GM12878 (cell line): ENCODE measurements around the gene TM7SF2. TPM values are rescaled to one million over a fixed set of nuclear protein-coding genes. Genes with fewer than 3 reads are reported as not detected.
A peak's percentile ranks its signal among the peaks of the same experiment; 100 is the strongest.

ENCODE experiments used
- ATAC-seq: fragments of 200-7000 bp; cut with Tn5 transposase; 3 replicates; pipeline ENCODE4 v1.9.1; 2020; ENCODE audit warnings: mild to moderate bottlenecking, moderate library complexity
- BruUV-seq: library from RNA; stranded (reverse); fragments of 400-500 nt; replicated peaks from 2 replicates; lab custom pipeline; 2021; lab: Mats Ljungman, UMichigan
- CTCF ChIA-PET: fragments of 300-600 bp; sonication (Branson Sonifier 250); formaldehyde crosslinking; extraction: SDS; loops from one replicate; lab custom pipeline; 2021; ENCODE audit warnings: inconsistent platforms; lab: Yijun Ruan, JAX
- POLR2A ChIA-PET: fragments of 350-600 bp; formaldehyde crosslinking; extraction: SDS; loops from one replicate; lab custom pipeline; 2021; ENCODE audit warnings: inconsistent platforms; lab: Charles Lee
- RAD21 ChIA-PET: fragments of 300-600 bp; sonication (Branson Sonifier 250); formaldehyde crosslinking; loops from one replicate; lab custom pipeline; 2023; ENCODE audit warnings: antibody characterized with exemption; ENCODE audit not compliant: unreplicated experiment; lab: Charles Lee
- SMC1A ChIA-PET: fragments of 300-600 bp; sonication (Branson Sonifier 250); formaldehyde crosslinking; loops from one replicate; lab custom pipeline; 2023; ENCODE audit not compliant: unreplicated experiment, uncharacterized antibody; lab: Charles Lee
- DNase-seq: peaks from one replicate; pipeline ENCODE4 v3.0.0-alpha.2; 2011; ENCODE audit warnings: low read depth, low spot score
- FAIRE-seq: peaks from 3 replicates; lab custom pipeline; 2011; peaks lifted over from hg19 to GRCh38; lab: Jason Lieb, UNC
- H2AFZ ChIP-seq: 2 replicates; pipeline ENCODE4 v1.6.0; 2011; ENCODE audit warnings: low read depth, low read length, control low read depth; ENCODE audit not compliant: control insufficient read depth
- H3K27ac ChIP-seq: 2 replicates; pipeline ENCODE4 v1.5.1; 2011; ENCODE audit warnings: control low read depth; ENCODE audit not compliant: control insufficient read depth, insufficient read depth
- H3K27me3 ChIP-seq, 2 experiments: replicated peaks in 1 of 2; 2 replicates each; pipeline versions ENCODE4 v1.6.0 to v1.6.1; 2011; ENCODE audit warnings: low read length in 1 of 2; ENCODE audit not compliant: control insufficient read depth in 2 of 2, insufficient read depth in 2 of 2
- H3K36me3 ChIP-seq, 2 experiments: 2 replicates each; pipeline ENCODE4 v1.5.1; 2011; ENCODE audit warnings: low read length in 1 of 2; ENCODE audit not compliant: control insufficient read depth in 2 of 2, insufficient read depth in 2 of 2
- H3K4me1 ChIP-seq: 2 replicates; pipeline ENCODE4 v1.6.1; 2011; ENCODE audit warnings: mild to moderate bottlenecking, low read length, moderate library complexity, mixed read lengths; ENCODE audit not compliant: control insufficient read depth, insufficient read depth
- H3K4me2 ChIP-seq: 2 replicates; pipeline ENCODE4 v1.6.0; 2011; ENCODE audit warnings: control low read depth; ENCODE audit not compliant: control insufficient read depth, insufficient read depth
- H3K4me3 ChIP-seq: fragments of 200-600 bp; sonication (generic); 2 replicates; pipeline ENCODE4 v1.5.1; 2016
- H3K79me2 ChIP-seq: 2 replicates; pipeline ENCODE4 v1.6.0; 2011; ENCODE audit warnings: low read length; ENCODE audit not compliant: control insufficient read depth, insufficient read depth
- H3K9ac ChIP-seq: 2 replicates; pipeline ENCODE4 v1.8.0; 2011; ENCODE audit warnings: low read length, control low read depth, mixed read lengths; ENCODE audit not compliant: control insufficient read depth, insufficient read depth
- H3K9me3 ChIP-seq: replicated peaks from 3 replicates; pipeline ENCODE4 v1.5.1; 2011; ENCODE audit warnings: mild to moderate bottlenecking, low read length; ENCODE audit not compliant: control insufficient read depth, insufficient read depth
- H4K20me1 ChIP-seq: 2 replicates; pipeline ENCODE4 v1.6.0; 2011; ENCODE audit not compliant: control insufficient read depth, insufficient read depth
- BCL11A ChIP-seq: IDR thresholded peaks from 2 replicates; pipeline ENCODE4 v1.6.1; 2011; ENCODE audit warnings: low read depth, low read length
- CHD2 ChIP-seq: IDR thresholded peaks from 2 replicates; pipeline ENCODE4 v1.6.1; 2011; ENCODE audit warnings: low read depth, low read length, improper control_type of control experiment, borderline replicate concordance
- EGR1 ChIP-seq, 2 experiments: IDR thresholded peaks; 1 replicate in 1 of 2; 2 replicates in 1 of 2; pipeline ENCODE4 v1.6.1; 2011 to 2012; ENCODE audit warnings: low read depth in 2 of 2, low read length in 2 of 2, borderline replicate concordance in 1 of 2, mild to moderate bottlenecking in 1 of 2, moderate library complexity in 1 of 2
- MEF2A ChIP-seq: IDR thresholded peaks from 2 replicates; pipeline ENCODE4 v1.6.1; 2011; ENCODE audit warnings: low read depth, mild to moderate bottlenecking, low read length, moderate library complexity; ENCODE audit not compliant: insufficient read depth
- NFYB ChIP-seq: IDR thresholded peaks from 2 replicates; pipeline ENCODE4 v1.6.1; 2011; ENCODE audit warnings: low read depth, mild to moderate bottlenecking, low read length, improper control_type of control experiment, moderate library complexity; ENCODE audit not compliant: insufficient read depth
- RELB ChIP-seq: fragments of 450-650 bp; IDR thresholded peaks from 2 replicates; pipeline ENCODE4 v1.6.1; 2017; ENCODE audit warnings: low read depth, mild to moderate bottlenecking, moderate library complexity
- REST ChIP-seq: IDR thresholded peaks from 2 replicates; pipeline ENCODE4 v1.6.1; 2012; ENCODE audit warnings: mild to moderate bottlenecking, low read depth, low read length
- SKIL ChIP-seq: fragments of 450-650 bp; IDR thresholded peaks from 2 replicates; pipeline ENCODE4 v1.6.1; 2017; ENCODE audit warnings: mild to moderate bottlenecking, low read depth, inconsistent platforms; ENCODE audit not compliant: poor library complexity, severe bottlenecking
- TAF1 ChIP-seq: IDR thresholded peaks from 2 replicates; pipeline ENCODE4 v1.6.1; 2011; ENCODE audit warnings: mild to moderate bottlenecking, low read depth, low read length, borderline replicate concordance
- ZNF384 ChIP-seq: IDR thresholded peaks from 2 replicates; pipeline ENCODE4 v1.6.1; 2012; ENCODE audit warnings: low read depth, mild to moderate bottlenecking, low read length, improper control_type of control experiment, borderline replicate concordance
- ZZZ3 ChIP-seq: IDR thresholded peaks from 2 replicates; pipeline ENCODE4 v1.6.1; 2011; ENCODE audit warnings: low read depth; ENCODE audit not compliant: control insufficient read depth, insufficient read length
- WGBS: methylation state at CpG from one replicate; pipeline ENCODE4 v1.1.6; 2016; ENCODE audit warnings: low lambda C conversion rate; ENCODE audit not compliant: insufficient replicate concordance, insufficient coverage; ENCODE audit errors: missing lambda C conversion rate; 5-methylcytosine and 5-hydroxymethylcytosine counted together
- in situ Hi-C: fragments of 300-500 bp; cut with MboI; formaldehyde crosslinking; loops from 9 replicates; pipeline ENCODE4 v1.14.3; 2018; ENCODE audit warnings: mixed read lengths
- intact Hi-C: fragments of 100-400 bp; cut with micrococcal nuclease; formaldehyde crosslinking; loops from one replicate; pipeline ENCODE4 v1.14.2; 2022; ENCODE audit not compliant: unreplicated experiment
- polyA plus RNA-seq, 11 experiments: library from polyadenylated mRNA; depleted of rRNA in 4 of 11; unstranded in 6 of 11; stranded (reverse) in 5 of 11; fragments of >200 nt; fragmentation: Nextera tagmentation in 4 of 11; fragmentation: Illumina TruSeq in 1 of 11; extraction: Ambion mirVana in 4 of 11; extraction: Trizol in 1 of 11; gene quantifications; 1 replicate in 1 of 11; 2 replicates in 10 of 11; pipeline versions ENCODE4 v1.2.1 to v1.2.3, GENCODE V29; 2011 to 2016; ENCODE audit warnings: inconsistent platforms in 2 of 11, missing spikeins in 2 of 11, low read depth in 1 of 11
- total RNA-seq, 4 experiments: library from RNA; depleted of rRNA in 3 of 4; stranded (reverse); fragments of >200 nt in 3 of 4; fragmentation: Illumina TruSeq in 1 of 4; extraction: Trizol in 1 of 4; gene quantifications; 2 replicates each; pipeline versions ENCODE4 v1.2.1 to v1.2.3, GENCODE V29; 2013 to 2021

The TM7SF2 gene
- total and polyA plus RNA-seq, 10 of the 15 experiments (the other 5 are each of a cell fraction or from before 2014, with no cell fraction given) = 0.52 to 57.7 (median 20.7) TPM

GRCh38 chr11:65095427-65095826, 16.2 kb upstream of the TM7SF2 start:
- POLR2A ChIA-PET = interaction anchor here (0.8 kb wide), 1 partner anchor 12 kb away, joined by 4 read pairs; the partner anchor contains the start of gene CDCA5
- RAD21 ChIA-PET = interaction anchor here (1.3 kb wide), 1 partner anchor 13 kb away, joined by 3 read pairs; no protein-coding TSS in a partner anchor
- 89% methylated on average over 22 of the region's 22 CpGs for WGBS
- no peaks in the 10 kb centered on the region for H3K36me3 ChIP-seq
- SMC1A ChIA-PET = interaction anchor here (0.8 to 2.0 kb wide), 3 partner anchors 10 to 247 kb away, joined by 3 to 6 read pairs (median 3); no protein-coding TSS in a partner anchor
- no peaks in the 10 kb centered on the region for H3K9me3 ChIP-seq
- H3K4me3 ChIP-seq = no peak overlapping the region
- FAIRE-seq (no peak), ATAC-seq (no peak), DNase-seq (no peak)
- in situ Hi-C loops (no loop called here), intact Hi-C loops (loop anchor here (5.0 kb wide), 1 partner anchor 83 kb away; the partner anchor contains the start of gene ARL2)
- peaks cover 9% of the 10 kb centered on the region for H3K79me2 ChIP-seq
- no peaks in the 10 kb centered on the region for H4K20me1 ChIP-seq
- H3K27me3 ChIP-seq = no peaks in the 10 kb centered on the region
- peak overlapping the region; percentile 66 for H3K4me2 ChIP-seq
- CTCF ChIA-PET = interaction anchor here (7.0 kb wide), 1 partner anchor 82 kb away, joined by 38 read pairs; the partner anchor contains the start of gene ARL2
- no peak overlapping the region; the same call in 1 of the 2 replicates for H3K9ac ChIP-seq
- peak overlapping the region; percentile 98 for H2AFZ ChIP-seq
- H3K4me1 ChIP-seq = peaks cover 4% of the 10 kb centered on the region
- BruUV-seq = no TSS peak
- H3K27ac ChIP-seq = 0 out of 2 replicates have a peak overlapping the region, but pooled peaks have one; percentile 45
- TF ChIP-seq ZNF384 (no peak), NFYB (no peak), ZZZ3 (no peak), MEF2A (no peak), SKIL (no peak), REST (no peak), EGR1 (IDR thresholded peaks at IDR 0.05; ENCODE audit: borderline replicate concordance in 1 of 2, low read depth in 2 of 2, low read length in 2 of 2) (no peak), CHD2 (no peak), RELB (no peak), TAF1 (no peak), BCL11A (no peak)
